HEK293 (cell line): Measurements from ENCODE around the gene TEDDM1.

Source experiments
- CTCF ChIA-PET: fragments of 350-600 bp; formaldehyde crosslinking; extraction: SDS; loops from one replicate; lab custom pipeline; 2021; ENCODE audit warnings: antibody characterized with exemption; lab: Yijun Ruan, JAX
- POLR2A ChIA-PET: fragments of 300-600 bp; formaldehyde crosslinking; extraction: SDS; loops from one replicate; lab custom pipeline; 2020; ENCODE audit warnings: antibody characterized with exemption, inconsistent platforms; lab: Yijun Ruan, JAX
- H3K27ac ChIP-seq: fragments of 200-500 bp; sonication (Bioruptor generic); 2 replicates; pipeline ENCODE4 v1.5.1; 2014; ENCODE audit warnings: low read depth, low read length, control low read depth, inconsistent platforms; ENCODE audit errors: extremely low read depth
- H3K36me3 ChIP-seq, 2 experiments: fragments of 200-500 bp in 1 of 2; sonication (Bioruptor generic) in 1 of 2; 1 replicate in 1 of 2; 2 replicates in 1 of 2; pipeline ENCODE4 v1.5.1; 2014 to 2017; ENCODE audit warnings: inconsistent platforms in 2 of 2, low read length in 2 of 2; ENCODE audit not compliant: control insufficient read depth in 2 of 2, insufficient read depth in 1 of 2
- H3K4me1 ChIP-seq: fragments of 200-500 bp; sonication (Bioruptor generic); 2 replicates; pipeline ENCODE4 v1.5.1; 2014; ENCODE audit warnings: mild to moderate bottlenecking, low read length, inconsistent platforms; ENCODE audit not compliant: control insufficient read depth, insufficient read depth
- H3K4me3 ChIP-seq: 2 replicates; pipeline ENCODE4 v1.5.1; 2011; ENCODE audit warnings: low read depth, mild to moderate bottlenecking, control low read depth, low read length, moderate library complexity
- H3K9me3 ChIP-seq: fragments of 200-500 bp; sonication (Bioruptor generic); 2 replicates; pipeline ENCODE4 v1.5.1; 2014; ENCODE audit warnings: low read depth, low read length, inconsistent platforms; ENCODE audit not compliant: control insufficient read depth, insufficient read depth
- GLI4 ChIP-seq: fragments of 450-650 bp; formaldehyde crosslinking; IDR thresholded peaks from 2 replicates; pipeline ENCODE4 v1.5.1; 2016; ENCODE audit warnings: missing biosample characterization, missing genetic modification characterization
- KLF10 ChIP-seq: fragments of 450-650 bp; IDR thresholded peaks from 2 replicates; pipeline ENCODE4 v1.5.1; 2018; ENCODE audit warnings: missing biosample characterization, mild to moderate bottlenecking, missing genetic modification characterization
- KLF8 ChIP-seq: fragments of 450-650 bp; formaldehyde crosslinking; IDR thresholded peaks from 2 replicates; pipeline ENCODE4 v1.5.1; 2016; ENCODE audit warnings: missing biosample characterization, missing genetic modification characterization
- MEIS1 ChIP-seq: sonication (generic); formaldehyde crosslinking; IDR thresholded peaks from 2 replicates; pipeline ENCODE4 v1.8.1; 2022; ENCODE audit warnings: missing genetic modification reagents, mild to moderate bottlenecking, borderline replicate concordance
- OSR2 ChIP-seq: fragments of 450-650 bp; formaldehyde crosslinking; IDR thresholded peaks from 2 replicates; pipeline ENCODE4 v1.5.1; 2016; ENCODE audit warnings: missing biosample characterization, missing genetic modification characterization
- OVOL3 ChIP-seq: fragments of 450-650 bp; formaldehyde crosslinking; IDR thresholded peaks from 2 replicates; pipeline ENCODE4 v1.5.1; 2016; ENCODE audit warnings: missing biosample characterization, missing genetic modification characterization
- PRDM6 ChIP-seq: fragments of 450-650 bp; formaldehyde crosslinking; IDR thresholded peaks from 2 replicates; pipeline ENCODE4 v1.5.1; 2017; ENCODE audit warnings: missing biosample characterization, missing genetic modification characterization
- SALL2 ChIP-seq: fragments of 450-650 bp; formaldehyde crosslinking; IDR thresholded peaks from 2 replicates; pipeline ENCODE4 v1.5.0; 2017; ENCODE audit warnings: missing biosample characterization, mild to moderate bottlenecking, missing genetic modification characterization, borderline replicate concordance
- ZBTB10 ChIP-seq: fragments of 450-650 bp; formaldehyde crosslinking; IDR thresholded peaks from 2 replicates; pipeline ENCODE4 v1.5.1; 2016; ENCODE audit warnings: missing biosample characterization, missing genetic modification characterization
- ZBTB7A ChIP-seq: fragments of 450-650 bp; formaldehyde crosslinking; IDR thresholded peaks from 2 replicates; pipeline ENCODE4 v1.5.1; 2016; ENCODE audit warnings: low read depth, missing biosample characterization, missing genetic modification characterization
- ZBTB8A ChIP-seq: fragments of 450-650 bp; formaldehyde crosslinking; IDR thresholded peaks from 2 replicates; pipeline ENCODE4 v1.5.1; 2016; ENCODE audit warnings: missing biosample characterization, missing genetic modification characterization
- ZIC2 ChIP-seq: fragments of 450-650 bp; formaldehyde crosslinking; IDR thresholded peaks from 2 replicates; pipeline ENCODE4 v1.5.1; 2016; ENCODE audit warnings: missing biosample characterization, missing genetic modification characterization
- ZNF112 ChIP-seq: fragments of 450-650 bp; formaldehyde crosslinking; IDR thresholded peaks from 2 replicates; pipeline ENCODE4 v1.5.0; 2017; ENCODE audit warnings: missing biosample characterization, missing genetic modification characterization
- ZNF121 ChIP-seq: fragments of 450-650 bp; formaldehyde crosslinking; IDR thresholded peaks from 2 replicates; pipeline ENCODE4 v1.5.1; 2016; ENCODE audit warnings: missing biosample characterization, missing genetic modification characterization
- ZNF133 ChIP-seq: fragments of 450-650 bp; formaldehyde crosslinking; IDR thresholded peaks from 2 replicates; pipeline ENCODE4 v1.5.1; 2016; ENCODE audit warnings: missing biosample characterization, missing genetic modification characterization
- ZNF140 ChIP-seq: fragments of 450-650 bp; formaldehyde crosslinking; IDR thresholded peaks from 2 replicates; pipeline ENCODE4 v1.5.1; 2016; ENCODE audit warnings: missing biosample characterization, missing genetic modification characterization
- ZNF146 ChIP-seq: fragments of 450-650 bp; formaldehyde crosslinking; IDR thresholded peaks from 2 replicates; pipeline ENCODE4 v1.5.1; 2016; ENCODE audit warnings: missing biosample characterization, missing genetic modification characterization
- ZNF174 ChIP-seq: fragments of 450-650 bp; formaldehyde crosslinking; IDR thresholded peaks from 2 replicates; pipeline ENCODE4 v1.5.0; 2017; ENCODE audit warnings: missing biosample characterization, mild to moderate bottlenecking, missing genetic modification characterization
- ZNF280D ChIP-seq: fragments of 450-650 bp; formaldehyde crosslinking; IDR thresholded peaks from 2 replicates; pipeline ENCODE4 v1.5.1; 2016; ENCODE audit warnings: missing biosample characterization, missing genetic modification characterization
- ZNF366 ChIP-seq: fragments of 450-650 bp; formaldehyde crosslinking; conservative IDR thresholded peaks from 2 replicates; pipeline ENCODE4 v1.5.1; 2016; ENCODE audit warnings: missing biosample characterization, missing genetic modification characterization
- ZNF548 ChIP-seq: fragments of 450-650 bp; formaldehyde crosslinking; IDR thresholded peaks from 2 replicates; pipeline ENCODE4 v1.5.1; 2016; ENCODE audit warnings: missing biosample characterization, missing genetic modification characterization
- ZNF560 ChIP-seq: fragments of 450-650 bp; formaldehyde crosslinking; IDR thresholded peaks from 2 replicates; pipeline ENCODE4 v1.5.1; 2017; ENCODE audit warnings: missing biosample characterization, missing genetic modification characterization, borderline replicate concordance
- ZNF610 ChIP-seq: fragments of 450-650 bp; formaldehyde crosslinking; IDR thresholded peaks from 2 replicates; pipeline ENCODE4 v1.5.1; 2016; ENCODE audit warnings: missing biosample characterization, missing genetic modification characterization, borderline replicate concordance
- ZNF621 ChIP-seq: fragments of 450-650 bp; formaldehyde crosslinking; IDR thresholded peaks from 2 replicates; pipeline ENCODE4 v1.5.1; 2017; ENCODE audit warnings: missing biosample characterization, missing genetic modification characterization
- ZNF660 ChIP-seq: fragments of 450-650 bp; IDR thresholded peaks from 2 replicates; pipeline ENCODE4 v1.5.1; 2018; ENCODE audit warnings: missing biosample characterization, mild to moderate bottlenecking, missing genetic modification characterization
- ZSCAN18 ChIP-seq: fragments of 450-650 bp; formaldehyde crosslinking; IDR thresholded peaks from 2 replicates; pipeline ENCODE4 v1.5.1; 2016; ENCODE audit warnings: missing biosample characterization, missing genetic modification characterization

TEDDM1 gene

DNA sequence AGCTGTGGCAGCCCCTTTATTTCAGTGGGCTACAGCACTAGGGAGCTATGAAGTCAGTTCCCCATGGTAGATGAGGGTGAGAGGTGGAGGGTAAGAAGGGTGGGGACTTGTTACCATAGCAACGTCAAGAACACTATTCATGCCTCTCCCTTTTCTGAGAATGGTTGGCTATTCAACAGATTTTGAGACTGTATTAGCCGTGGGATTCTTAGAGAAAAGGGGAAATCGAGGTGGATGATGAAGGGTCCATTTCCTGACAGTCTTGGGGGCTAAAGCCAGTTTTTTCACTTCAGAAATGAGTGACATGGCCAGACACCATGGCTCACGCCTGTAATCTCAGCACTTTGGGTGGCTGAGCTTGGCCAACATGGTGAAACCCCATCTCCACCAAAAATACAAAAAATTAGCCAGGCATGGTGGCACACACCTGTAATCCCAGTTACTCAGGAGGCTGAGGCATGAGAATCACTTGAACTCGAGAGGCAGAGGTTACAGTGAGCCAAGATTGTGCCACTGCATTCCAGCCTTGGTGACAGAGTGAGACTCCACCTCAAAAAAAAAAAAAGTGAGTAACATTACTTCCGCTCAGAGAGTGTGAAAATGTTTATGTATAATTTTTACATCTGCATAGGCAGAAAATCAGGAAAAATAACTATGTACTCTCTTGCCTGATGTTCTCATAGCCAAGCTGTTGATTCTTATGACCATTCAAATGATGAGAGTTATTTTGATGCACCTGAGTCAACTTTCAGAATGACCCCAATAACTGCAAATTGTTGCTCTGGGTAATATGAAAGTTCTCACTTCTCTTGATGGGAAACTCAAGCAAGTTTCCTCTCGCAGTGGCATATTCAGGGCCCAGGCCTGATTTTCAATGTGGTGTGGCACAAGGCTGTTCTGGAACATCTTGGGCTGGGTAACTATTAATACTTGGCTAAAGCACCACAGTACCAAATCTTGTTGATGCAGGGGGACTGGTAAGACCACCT lies 26.3 kb upstream of the TEDDM1 start:
- Histone ChIP-seq H3K4me1 (no peaks in the 10 kb centered on the region), H3K27ac (no peak overlapping the region)

DNA sequence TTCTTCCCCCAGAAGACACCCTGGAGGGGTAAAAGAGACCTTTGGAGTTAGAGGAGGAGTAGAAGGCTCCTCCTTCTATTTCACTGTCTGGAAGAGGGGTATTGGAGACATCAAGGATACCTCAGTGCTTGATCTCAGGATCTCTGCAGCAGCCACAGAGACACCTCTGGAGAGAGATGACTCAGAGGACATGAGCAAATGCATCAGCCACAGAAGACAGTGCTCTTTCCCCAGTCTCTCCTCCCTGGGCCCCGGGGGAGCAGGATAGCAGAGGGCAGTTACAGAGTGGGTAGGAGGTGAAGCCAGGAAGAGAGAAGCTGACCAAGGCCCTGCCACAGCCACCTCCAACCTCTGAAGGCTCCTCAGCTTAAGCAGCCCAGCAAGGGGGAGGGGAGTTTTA lies 15.3 kb upstream of the TEDDM1 start:
- TF ChIP-seq ZBTB8A (tag by site-specific recombination) = no peak
- TF ChIP-seq ZNF621 (tag by site-specific recombination) = no peak
- TF ChIP-seq ZNF560 = no peak
- TF ChIP-seq ZNF121 (tag by site-specific recombination) = no peak
- no peak for TF ChIP-seq ZBTB10 (tag by site-specific recombination)
- no peak for TF ChIP-seq ZNF366 (tag by site-specific recombination)
- TF ChIP-seq KLF10 (tag by site-specific recombination) = no peak
- no peak for TF ChIP-seq OVOL3 (tag by site-specific recombination)
- TF ChIP-seq GLI4 (tag by site-specific recombination) = no peak
- CTCF ChIA-PET = interaction anchor here (0.6 kb wide), 1 partner anchor 199 kb away, joined by 3 read pairs; no protein-coding TSS in a partner anchor
- Histone ChIP-seq H3K36me3 (no peaks in the 10 kb centered on the region), H3K4me3 (no peak overlapping the region), H3K27ac (no peak overlapping the region), H3K4me1 (no peaks in the 10 kb centered on the region), H3K9me3 (no peaks in the 10 kb centered on the region)
- POLR2A ChIA-PET = no interaction called here

More for the DNA sequence above, 26.3 kb upstream of the TEDDM1 start:
- H3K36me3 ChIP-seq = no peaks in the 10 kb centered on the region
- POLR2A ChIA-PET = no interaction called here
- TF ChIP-seq ZNF660 (tag by site-specific recombination) = no peak
- no peak for TF ChIP-seq ZNF140
- no peak for TF ChIP-seq ZNF174
- no peak for TF ChIP-seq ZNF610 (tag by site-specific recombination)
- no peak for TF ChIP-seq ZNF112
- no peak for TF ChIP-seq ZNF548 (tag by site-specific recombination)
- TF ChIP-seq ZNF133 (tag by site-specific recombination) = no peak
- TF ChIP-seq KLF8 (tag by site-specific recombination) = no peak
- TF ChIP-seq ZIC2 (tag by site-specific recombination) = no peak
- no peak for TF ChIP-seq PRDM6 (tag by site-specific recombination)
- no peak for TF ChIP-seq ZSCAN18 (tag by site-specific recombination)
- no peak for TF ChIP-seq SALL2
- no peak for TF ChIP-seq MEIS1 (CRISPR knock-in tag)
- TF ChIP-seq GLI4 (tag by site-specific recombination) = no peak
- no peak for TF ChIP-seq OSR2
- no peak for TF ChIP-seq ZNF280D (tag by site-specific recombination)
- TF ChIP-seq ZNF121 (tag by site-specific recombination) = no peak
- no peak for TF ChIP-seq ZBTB7A (tag by site-specific recombination)
- no peak for TF ChIP-seq ZNF146 (tag by site-specific recombination)
- TF ChIP-seq, all 188 proteins: peak for 0
- CTCF ChIA-PET = interaction anchor here (0.7 kb wide), 2 partner anchors 22 to 153 kb away, joined by 3 to 6 read pairs; no protein-coding TSS in a partner anchor
- Histone ChIP-seq H3K4me3 (no peak overlapping the region), H3K9me3 (no peaks in the 10 kb centered on the region)
